OCI-LY1 (cell line): ENCODE results near the gene MED12.

Source experiments
- EZH2 ChIP-seq: fragments of 200-600 bp; sonication (generic), shearing (Covaris generic); IDR thresholded peaks from 2 replicates; pipeline ENCODE4 v1.8.0; 2017; ENCODE audit warnings: borderline replicate concordance, mixed run types, mild to moderate bottlenecking, antibody characterized with exemption, low read length, moderate library complexity, mixed read lengths
- TF ChIP-seq, protein P1 (sequence below): fragments of 200-600 bp; sonication (generic), shearing (Covaris generic); IDR thresholded peaks from 2 replicates; pipeline ENCODE4 v1.5.1; 2017; ENCODE audit warnings: mild to moderate bottlenecking, antibody characterized with exemption, low read length, moderate library complexity, mixed read lengths

DNA sequence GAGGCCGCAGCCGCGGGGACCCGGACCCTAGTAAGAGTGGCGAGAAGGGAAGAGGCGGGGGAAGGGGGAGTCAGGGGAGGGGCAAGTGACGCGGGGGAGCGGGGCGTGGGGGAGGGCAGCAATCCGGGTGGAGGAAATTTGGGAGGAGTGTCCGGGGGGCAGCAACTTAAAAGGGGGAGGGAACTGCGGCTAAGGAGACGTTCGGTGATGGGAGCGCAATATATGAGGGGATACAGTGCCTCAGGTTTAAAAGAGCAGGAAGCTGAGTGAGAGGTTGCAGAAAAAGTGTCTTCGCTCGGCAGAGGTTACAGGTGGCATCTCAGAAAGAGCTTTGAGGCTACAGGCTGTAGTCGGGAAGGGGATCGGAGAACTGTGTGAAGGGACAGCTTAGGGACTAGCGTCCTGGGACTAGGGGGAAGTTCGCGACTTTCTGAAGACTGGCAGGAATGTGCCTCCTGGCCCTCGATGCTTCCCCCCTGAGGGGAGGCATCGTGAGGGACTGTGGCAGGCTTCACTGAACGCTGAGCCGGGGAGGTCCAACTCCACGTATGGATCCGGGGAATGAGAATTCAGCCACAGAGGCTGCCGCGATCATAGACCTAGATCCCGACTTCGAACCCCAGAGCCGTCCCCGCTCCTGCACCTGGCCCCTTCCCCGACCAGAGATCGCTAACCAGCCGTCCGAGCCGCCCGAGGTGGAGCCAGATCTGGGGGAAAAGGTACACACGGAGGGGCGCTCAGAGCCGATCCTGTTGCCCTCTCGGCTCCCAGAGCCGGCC is 22.2 kb upstream of the MED12 start:
- TF ChIP-seq, protein P1, sequence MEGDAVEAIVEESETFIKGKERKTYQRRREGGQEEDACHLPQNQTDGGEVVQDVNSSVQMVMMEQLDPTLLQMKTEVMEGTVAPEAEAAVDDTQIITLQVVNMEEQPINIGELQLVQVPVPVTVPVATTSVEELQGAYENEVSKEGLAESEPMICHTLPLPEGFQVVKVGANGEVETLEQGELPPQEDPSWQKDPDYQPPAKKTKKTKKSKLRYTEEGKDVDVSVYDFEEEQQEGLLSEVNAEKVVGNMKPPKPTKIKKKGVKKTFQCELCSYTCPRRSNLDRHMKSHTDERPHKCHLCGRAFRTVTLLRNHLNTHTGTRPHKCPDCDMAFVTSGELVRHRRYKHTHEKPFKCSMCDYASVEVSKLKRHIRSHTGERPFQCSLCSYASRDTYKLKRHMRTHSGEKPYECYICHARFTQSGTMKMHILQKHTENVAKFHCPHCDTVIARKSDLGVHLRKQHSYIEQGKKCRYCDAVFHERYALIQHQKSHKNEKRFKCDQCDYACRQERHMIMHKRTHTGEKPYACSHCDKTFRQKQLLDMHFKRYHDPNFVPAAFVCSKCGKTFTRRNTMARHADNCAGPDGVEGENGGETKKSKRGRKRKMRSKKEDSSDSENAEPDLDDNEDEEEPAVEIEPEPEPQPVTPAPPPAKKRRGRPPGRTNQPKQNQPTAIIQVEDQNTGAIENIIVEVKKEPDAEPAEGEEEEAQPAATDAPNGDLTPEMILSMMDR: no peak
- TF ChIP-seq EZH2: no peak
